Bronchial epithelial cell (primary cell): ENCODE results near the gene ZSWIM6. TPM values are rescaled to one million over a fixed set of nuclear protein-coding genes. Genes with fewer than 3 reads are reported as not detected.

Experiments
- DNase-seq: peaks from one replicate; pipeline ENCODE4 v3.0.0-alpha.2; 2010; ENCODE audit warnings: low read depth
- FAIRE-seq: peaks from 2 replicates; lab custom pipeline; 2011; peaks lifted over from hg19 to GRCh38; lab: Jason Lieb, UNC
- H3K27me3 ChIP-seq: 2 replicates; pipeline ENCODE4 v1.5.1; 2011; ENCODE audit warnings: low read length; ENCODE audit not compliant: control insufficient read depth, insufficient read depth
- H3K36me3 ChIP-seq: 2 replicates; pipeline ENCODE4 v1.5.1; 2011; ENCODE audit warnings: low read length; ENCODE audit not compliant: control insufficient read depth, insufficient read depth
- H3K4me3 ChIP-seq: 2 replicates; pipeline ENCODE4 v1.5.1; 2011; ENCODE audit warnings: mild to moderate bottlenecking, low read depth, low read length, control low read depth
- CTCF ChIP-seq: IDR thresholded peaks from 2 replicates; pipeline ENCODE4 v1.5.1; 2011; ENCODE audit warnings: mild to moderate bottlenecking, moderate library complexity, low read length, control low read depth, inconsistent platforms; ENCODE audit not compliant: insufficient read depth, severe bottlenecking
- total RNA-seq: library from RNA; depleted of rRNA; stranded (reverse); fragments of >200 nt; gene quantifications from 2 replicates; pipeline ENCODE4 v1.2.1, GENCODE V29; 2014

The ZSWIM6 gene
- total RNA-seq, 1 donor from 2014 or later: 5.8 TPM

DNA sequence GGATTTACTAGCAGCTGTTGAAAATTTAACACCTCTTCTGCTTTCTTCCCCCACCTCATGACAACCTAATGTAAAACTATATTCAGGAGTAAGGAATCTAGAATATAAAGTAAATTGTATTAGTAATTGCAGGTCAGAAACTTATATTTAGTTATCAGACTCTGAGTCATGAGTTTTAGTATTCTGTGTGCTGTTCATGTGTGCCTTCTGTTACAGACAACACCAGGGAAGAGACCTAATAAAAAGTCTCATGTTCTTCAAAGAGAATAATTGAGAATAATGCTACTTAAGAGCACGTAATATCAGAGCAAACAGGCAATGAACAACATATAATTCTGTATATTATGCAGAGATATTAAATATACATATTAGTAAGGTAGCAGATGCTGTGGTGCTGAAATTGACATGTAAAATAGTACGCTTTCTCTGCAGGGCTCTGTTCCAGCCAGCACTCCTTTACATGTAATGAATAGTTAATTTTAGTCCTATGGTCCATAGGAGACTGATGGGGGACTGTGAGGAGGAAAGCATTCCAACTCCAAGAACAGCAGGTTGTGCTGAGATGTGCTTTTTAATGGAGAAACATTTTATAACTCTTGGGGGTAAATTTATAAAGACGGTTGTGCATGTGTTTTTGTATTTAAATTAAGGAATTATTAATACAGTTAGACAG lies 106.4 kb downstream of the ZSWIM6 start:
- peak; percentile 47 for DNase-seq
- no peak for TF ChIP-seq CTCF
- Histone ChIP-seq H3K27me3 (no peaks in the 10 kb centered on the region), H3K36me3 (no peaks in the 10 kb centered on the region), H3K4me3 (no peak overlapping the region)
- FAIRE-seq: no peak

GRCh38 chr5:61440086-61440485 lies 108.0 kb downstream of the ZSWIM6 start:
- Histone ChIP-seq H3K4me3 (no peak overlapping the region), H3K36me3 (no peaks in the 10 kb centered on the region), H3K27me3 (no peaks in the 10 kb centered on the region)
- FAIRE-seq: no peak
- DNase-seq: peak; percentile 25
- TF ChIP-seq CTCF: no peak

DNA sequence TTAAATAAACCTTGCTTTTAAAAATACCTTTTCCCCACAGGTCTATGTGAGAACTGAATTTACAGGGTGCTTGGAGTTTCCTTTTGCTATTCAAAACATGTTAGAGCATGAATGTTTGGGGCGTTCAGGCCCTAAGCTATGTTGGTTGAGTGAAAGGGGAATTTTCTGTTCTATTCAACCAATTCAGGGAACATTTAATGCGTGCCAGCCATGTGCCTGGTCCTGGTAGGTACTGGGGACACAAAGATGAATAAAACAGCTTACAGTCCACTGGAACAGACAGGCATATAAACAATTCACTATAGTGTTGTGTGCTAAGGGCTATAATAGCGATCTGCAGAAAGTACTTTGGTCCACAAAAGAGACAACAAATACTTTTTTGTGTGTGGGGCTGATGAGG lies 108.5 kb downstream of the ZSWIM6 start:
- FAIRE-seq: no peak
- DNase-seq: peak; percentile 83
- no peaks in the 10 kb centered on the region for H3K27me3 ChIP-seq
- TF ChIP-seq CTCF: no peak
- no peaks in the 10 kb centered on the region for H3K36me3 ChIP-seq
- no peak overlapping the region for H3K4me3 ChIP-seq

- H3K4me3 ChIP-seq: no peak overlapping the region
- no peak for FAIRE-seq
- DNase-seq: no peak
- no peaks in the 10 kb centered on the region for H3K27me3 ChIP-seq
- TF ChIP-seq CTCF: no peak
- H3K36me3 ChIP-seq: no peaks in the 10 kb centered on the region
These were observed 109.7 kb downstream of the ZSWIM6 start for GRCh38 chr5:61441742-61442141.

- TF ChIP-seq CTCF: no peak
- no peaks in the 10 kb centered on the region for H3K27me3 ChIP-seq
- no peak for FAIRE-seq
- H3K36me3 ChIP-seq: no peaks in the 10 kb centered on the region
- no peak for DNase-seq
- H3K4me3 ChIP-seq: no peak overlapping the region
These were observed 115.9 kb downstream of the ZSWIM6 start for GRCh38 chr5:61447780-61448495.
